Measurements from ENCODE around the gene SNCB.

GRCh38 chr5:176614805-176615478 lies 15.4 kb downstream of the SNCB start:
- TF ChIP-seq, protein P1, sequence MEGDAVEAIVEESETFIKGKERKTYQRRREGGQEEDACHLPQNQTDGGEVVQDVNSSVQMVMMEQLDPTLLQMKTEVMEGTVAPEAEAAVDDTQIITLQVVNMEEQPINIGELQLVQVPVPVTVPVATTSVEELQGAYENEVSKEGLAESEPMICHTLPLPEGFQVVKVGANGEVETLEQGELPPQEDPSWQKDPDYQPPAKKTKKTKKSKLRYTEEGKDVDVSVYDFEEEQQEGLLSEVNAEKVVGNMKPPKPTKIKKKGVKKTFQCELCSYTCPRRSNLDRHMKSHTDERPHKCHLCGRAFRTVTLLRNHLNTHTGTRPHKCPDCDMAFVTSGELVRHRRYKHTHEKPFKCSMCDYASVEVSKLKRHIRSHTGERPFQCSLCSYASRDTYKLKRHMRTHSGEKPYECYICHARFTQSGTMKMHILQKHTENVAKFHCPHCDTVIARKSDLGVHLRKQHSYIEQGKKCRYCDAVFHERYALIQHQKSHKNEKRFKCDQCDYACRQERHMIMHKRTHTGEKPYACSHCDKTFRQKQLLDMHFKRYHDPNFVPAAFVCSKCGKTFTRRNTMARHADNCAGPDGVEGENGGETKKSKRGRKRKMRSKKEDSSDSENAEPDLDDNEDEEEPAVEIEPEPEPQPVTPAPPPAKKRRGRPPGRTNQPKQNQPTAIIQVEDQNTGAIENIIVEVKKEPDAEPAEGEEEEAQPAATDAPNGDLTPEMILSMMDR (conservative IDR thresholded peaks at IDR 0.05), result no peak
- TF ChIP-seq ZFX (IDR thresholded peaks at IDR 0.05), result no peak
